LNCAP (cell line): ENCODE data around the gene MCOLN1.

Experiments
- TF ChIP-seq, protein P1 (sequence below): fragments of 450-650 bp; IDR thresholded peaks from 2 replicates; pipeline ENCODE4 v1.5.1; 2017; ENCODE audit warnings: mild to moderate bottlenecking

The MCOLN1 gene

DNA sequence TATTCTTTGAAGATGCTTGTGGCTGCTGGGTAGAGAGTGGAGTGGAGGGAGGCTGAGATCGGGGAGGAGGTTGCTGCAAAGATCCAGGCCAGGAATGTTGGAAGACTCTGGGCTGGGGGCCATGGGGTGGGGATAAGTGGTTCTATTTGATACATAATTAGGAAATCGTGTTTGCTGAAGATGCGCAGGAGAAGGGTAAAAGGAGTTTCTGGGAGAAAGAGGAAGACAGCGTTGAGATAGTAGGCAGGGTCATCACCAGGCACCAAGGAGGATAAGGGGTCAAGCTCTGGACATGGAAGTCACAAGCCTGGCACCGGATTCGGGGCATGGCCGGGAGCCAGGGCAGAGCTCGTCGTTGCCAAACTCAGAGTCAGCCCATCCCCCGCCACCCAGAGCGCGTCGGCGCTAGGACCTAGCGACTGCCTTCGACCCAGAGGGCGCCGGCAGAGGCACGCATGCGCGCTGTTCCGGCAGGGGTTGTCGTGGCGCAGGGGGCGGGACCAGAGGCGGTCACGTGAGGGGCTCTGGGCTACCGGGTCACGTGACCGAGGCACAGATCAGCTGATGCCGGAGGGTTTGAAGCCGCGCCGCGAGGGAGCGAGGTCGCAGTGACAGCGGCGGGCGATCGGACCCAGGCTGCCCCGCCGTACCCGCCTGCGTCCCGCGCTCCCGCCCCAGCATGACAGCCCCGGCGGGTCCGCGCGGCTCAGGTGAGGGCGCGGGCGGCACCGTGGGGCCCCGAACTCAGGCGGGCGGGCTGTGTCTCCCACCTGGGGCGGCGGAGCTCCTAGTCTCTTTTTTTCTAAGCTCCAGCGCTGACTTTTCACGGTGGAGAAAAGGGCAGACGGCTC, at the start of gene MCOLN1:
MCOLN1 (plus strand) TSS at position 553 of the 851 bp plus-strand sequence; CDS start at position 680, 127 bp downstream.
- TF ChIP-seq, protein P1, sequence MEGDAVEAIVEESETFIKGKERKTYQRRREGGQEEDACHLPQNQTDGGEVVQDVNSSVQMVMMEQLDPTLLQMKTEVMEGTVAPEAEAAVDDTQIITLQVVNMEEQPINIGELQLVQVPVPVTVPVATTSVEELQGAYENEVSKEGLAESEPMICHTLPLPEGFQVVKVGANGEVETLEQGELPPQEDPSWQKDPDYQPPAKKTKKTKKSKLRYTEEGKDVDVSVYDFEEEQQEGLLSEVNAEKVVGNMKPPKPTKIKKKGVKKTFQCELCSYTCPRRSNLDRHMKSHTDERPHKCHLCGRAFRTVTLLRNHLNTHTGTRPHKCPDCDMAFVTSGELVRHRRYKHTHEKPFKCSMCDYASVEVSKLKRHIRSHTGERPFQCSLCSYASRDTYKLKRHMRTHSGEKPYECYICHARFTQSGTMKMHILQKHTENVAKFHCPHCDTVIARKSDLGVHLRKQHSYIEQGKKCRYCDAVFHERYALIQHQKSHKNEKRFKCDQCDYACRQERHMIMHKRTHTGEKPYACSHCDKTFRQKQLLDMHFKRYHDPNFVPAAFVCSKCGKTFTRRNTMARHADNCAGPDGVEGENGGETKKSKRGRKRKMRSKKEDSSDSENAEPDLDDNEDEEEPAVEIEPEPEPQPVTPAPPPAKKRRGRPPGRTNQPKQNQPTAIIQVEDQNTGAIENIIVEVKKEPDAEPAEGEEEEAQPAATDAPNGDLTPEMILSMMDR: no peak

DNA sequence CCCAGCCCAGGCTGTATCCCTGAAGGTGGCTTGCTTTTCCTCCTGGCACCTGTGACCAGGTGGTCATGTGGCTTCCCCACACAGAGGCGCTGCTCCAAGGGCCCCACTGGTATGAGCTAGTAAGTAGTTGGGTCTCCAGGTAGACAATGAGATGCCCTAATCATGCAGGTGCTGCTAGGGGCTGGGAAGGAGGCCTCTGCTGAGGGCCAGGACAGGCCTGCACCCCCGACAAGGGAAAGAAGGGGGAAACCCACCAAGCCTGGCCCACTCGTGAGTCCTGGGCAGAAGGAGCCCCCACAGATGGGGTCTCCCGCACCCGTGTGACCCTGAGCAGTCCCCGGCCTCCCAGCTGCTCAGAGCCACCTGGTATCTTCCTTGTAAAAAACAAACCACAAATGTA, 46.8 kb upstream of the MCOLN1 start:
- TF ChIP-seq, protein P1: no peak

DNA sequence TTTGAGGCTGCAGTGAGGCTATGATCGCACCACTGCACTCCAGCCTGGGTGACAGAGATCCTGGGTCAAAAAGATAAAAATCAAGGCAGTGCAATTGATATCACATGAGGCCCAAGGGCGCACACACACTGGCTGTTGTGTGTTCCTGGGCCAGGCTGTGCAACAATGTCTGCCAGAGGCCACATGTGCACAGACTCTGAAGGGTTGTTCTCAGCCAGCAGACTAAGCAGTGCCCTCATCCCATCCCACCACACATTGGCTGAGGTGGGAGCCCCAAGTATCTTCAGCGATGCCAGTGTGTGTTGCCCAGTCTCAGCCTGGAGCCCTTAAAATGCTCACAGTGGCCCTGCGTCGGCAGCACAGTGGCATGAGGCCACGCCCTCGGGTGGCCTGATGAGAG, 46.2 kb upstream of the MCOLN1 start:
- TF ChIP-seq, protein P1: no peak

DNA sequence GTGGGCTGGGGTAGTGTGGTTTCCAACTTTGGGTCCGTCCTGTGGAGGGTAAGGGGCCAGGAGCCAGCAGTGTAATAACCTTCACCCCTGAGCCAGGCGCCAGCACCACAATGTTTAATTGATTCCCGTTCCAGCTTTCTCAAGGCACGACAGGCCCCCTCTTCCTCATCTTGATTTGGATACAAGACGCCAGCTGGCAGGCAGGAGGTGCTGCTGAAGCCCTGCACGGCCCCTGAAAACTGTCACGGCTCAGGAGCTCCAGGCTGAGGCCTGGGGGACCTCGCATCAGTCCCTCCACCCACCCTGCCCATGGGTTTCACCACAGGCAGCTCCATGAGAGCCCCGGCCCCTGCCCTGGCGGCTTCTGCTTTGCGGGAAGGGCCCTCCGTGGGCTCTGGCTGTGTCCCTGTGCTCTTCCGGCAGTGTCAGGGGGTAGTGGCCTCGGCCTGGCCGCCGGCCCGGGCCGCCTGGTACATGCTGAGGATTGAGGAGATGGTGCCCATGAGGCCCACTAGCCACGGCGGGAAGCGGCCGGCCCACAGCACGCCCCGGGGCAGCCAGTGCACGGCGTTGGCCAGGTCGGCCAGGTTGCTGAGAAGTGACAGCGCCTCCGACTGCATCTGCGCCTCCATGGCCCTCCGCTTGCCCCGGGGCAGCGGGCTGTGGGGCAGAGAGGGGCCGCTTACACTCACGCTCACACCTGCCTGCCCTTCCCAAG, 45.5 kb upstream of the MCOLN1 start:
- TF ChIP-seq, protein P1: no peak

DNA sequence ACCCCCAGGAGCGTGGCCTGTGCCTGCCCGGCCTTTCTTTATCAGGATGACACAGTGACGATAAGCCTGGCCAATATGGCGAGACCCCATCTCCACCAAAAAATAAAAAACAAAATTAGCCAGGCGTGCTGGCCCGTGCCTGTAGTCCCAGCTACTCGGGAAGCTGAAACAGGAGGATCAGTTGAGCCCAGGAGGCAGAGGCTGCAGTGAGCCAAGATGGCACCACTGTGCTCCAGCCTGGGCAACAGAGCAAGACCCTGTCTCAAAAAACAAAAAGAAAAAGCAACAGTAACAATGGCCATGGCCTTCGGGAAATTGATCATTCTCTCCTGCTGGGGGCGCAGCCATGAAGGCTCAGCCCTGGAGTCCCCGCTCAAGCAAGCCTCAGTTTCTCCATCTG, 44.7 kb upstream of the MCOLN1 start:
- TF ChIP-seq, protein P1: no peak

DNA sequence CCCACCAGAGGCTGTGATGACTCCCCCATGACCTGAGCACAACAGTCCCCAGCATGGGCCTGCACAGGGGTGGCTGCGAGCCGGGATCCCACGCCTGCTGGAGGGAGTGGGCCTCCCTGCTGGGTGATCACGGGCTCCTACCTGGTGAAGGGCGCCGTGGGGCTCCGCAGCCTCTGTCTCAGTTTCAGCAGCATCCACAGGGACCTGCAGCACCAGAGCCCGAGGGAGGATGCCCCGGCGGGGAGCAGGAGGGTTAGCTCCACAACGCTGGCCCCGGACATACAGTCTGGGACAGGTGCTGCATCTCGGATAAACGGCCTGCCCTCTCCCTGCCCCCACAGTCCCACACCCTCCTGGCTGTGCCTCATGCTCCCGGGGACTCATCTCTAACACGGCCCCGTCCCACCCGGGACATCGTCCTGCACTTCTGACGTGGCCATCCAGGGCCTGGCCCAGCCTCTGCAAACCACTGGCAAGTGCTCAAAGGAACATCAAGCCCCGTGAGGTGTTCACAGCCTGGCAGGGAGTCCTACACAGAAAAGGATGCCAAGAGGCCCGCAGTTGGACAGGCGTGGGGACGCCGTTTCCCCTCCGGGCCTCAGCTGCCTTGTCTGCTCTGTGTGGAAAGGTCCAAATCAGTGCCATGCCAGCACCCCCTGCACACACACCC, 44.1 kb upstream of the MCOLN1 start:
- TF ChIP-seq, protein P1: no peak

DNA sequence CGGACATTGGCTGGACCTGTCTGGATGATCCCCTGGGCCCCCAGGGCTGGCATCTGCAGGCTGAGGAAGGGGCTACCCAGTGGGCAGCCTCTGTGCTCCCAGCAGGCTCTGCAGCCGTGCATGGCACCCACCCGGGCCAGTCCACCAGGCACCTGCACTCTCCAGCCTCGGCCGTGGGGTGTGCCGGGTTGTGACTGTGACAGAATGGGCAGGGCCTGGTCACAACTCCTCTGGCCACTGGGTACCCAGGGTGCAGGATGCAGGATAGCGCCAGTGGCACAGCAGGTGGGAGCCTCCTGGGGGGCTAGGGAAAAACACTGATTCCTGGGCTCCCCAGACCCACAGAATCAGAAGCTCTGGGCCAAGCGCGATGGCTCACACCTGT, 43.6 kb upstream of the MCOLN1 start:
- TF ChIP-seq, protein P1: no peak
